Measurements from ENCODE around the gene TEX28. TPM values are rescaled to one million over a fixed set of nuclear protein-coding genes. Genes with fewer than 3 reads are reported as not detected.

Gene TEX28
- total RNA-seq, 1 donor from 2014 or later, result not detected

- TF ChIP-seq EZH2phosphoT487 (IDR thresholded peaks at IDR 0.05) (no peak), EZH2 (IDR thresholded peaks at IDR 0.05) (no peak)
- TF ChIP-seq, protein P1, sequence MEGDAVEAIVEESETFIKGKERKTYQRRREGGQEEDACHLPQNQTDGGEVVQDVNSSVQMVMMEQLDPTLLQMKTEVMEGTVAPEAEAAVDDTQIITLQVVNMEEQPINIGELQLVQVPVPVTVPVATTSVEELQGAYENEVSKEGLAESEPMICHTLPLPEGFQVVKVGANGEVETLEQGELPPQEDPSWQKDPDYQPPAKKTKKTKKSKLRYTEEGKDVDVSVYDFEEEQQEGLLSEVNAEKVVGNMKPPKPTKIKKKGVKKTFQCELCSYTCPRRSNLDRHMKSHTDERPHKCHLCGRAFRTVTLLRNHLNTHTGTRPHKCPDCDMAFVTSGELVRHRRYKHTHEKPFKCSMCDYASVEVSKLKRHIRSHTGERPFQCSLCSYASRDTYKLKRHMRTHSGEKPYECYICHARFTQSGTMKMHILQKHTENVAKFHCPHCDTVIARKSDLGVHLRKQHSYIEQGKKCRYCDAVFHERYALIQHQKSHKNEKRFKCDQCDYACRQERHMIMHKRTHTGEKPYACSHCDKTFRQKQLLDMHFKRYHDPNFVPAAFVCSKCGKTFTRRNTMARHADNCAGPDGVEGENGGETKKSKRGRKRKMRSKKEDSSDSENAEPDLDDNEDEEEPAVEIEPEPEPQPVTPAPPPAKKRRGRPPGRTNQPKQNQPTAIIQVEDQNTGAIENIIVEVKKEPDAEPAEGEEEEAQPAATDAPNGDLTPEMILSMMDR (IDR thresholded peaks at IDR 0.05), result no peak
- no peaks in the 10 kb centered on the region for H3K36me3 ChIP-seq
- H3K27ac ChIP-seq, result no peak overlapping the region
- no peaks in the 10 kb centered on the region for H3K79me2 ChIP-seq (ENCODE audit: low read depth)
- H3K4me3 ChIP-seq, result no peak overlapping the region
- H3K27me3 ChIP-seq, result no peaks in the 10 kb centered on the region
- Mint-ChIP-seq H3K27me3 (ENCODE audit: insufficient read depth, low read depth) (peaks cover 11% of the 10 kb centered on the region), H3K36me3 (no peaks in the 10 kb centered on the region), H3K4me1 (peaks cover 25% of the 10 kb centered on the region), H3K9me3 (peaks cover 14% of the 10 kb centered on the region), H3K27ac (no peak overlapping the region), H3K4me3 (no peak overlapping the region)
- H3K9ac ChIP-seq, result no peak overlapping the region
- H3K9me3 ChIP-seq (ENCODE audit: low read depth), result no peaks in the 10 kb centered on the region
- peaks cover 3% of the 10 kb centered on the region for H3F3A ChIP-seq (ENCODE audit: low read depth)
- no peak for DNase-seq (ENCODE audit: low spot score)
- H4K20me1 ChIP-seq (ENCODE audit: low read depth), result no peaks in the 10 kb centered on the region
- no peak overlapping the region for H3K4me2 ChIP-seq
- H2AFZ ChIP-seq (replicated peaks), result no peak overlapping the region
- peaks cover 8% of the 10 kb centered on the region for H3K4me1 ChIP-seq
Measured at GRCh38 chrX:154332561-154332960, 37.6 kb upstream of the TEX28 start.

DNA sequence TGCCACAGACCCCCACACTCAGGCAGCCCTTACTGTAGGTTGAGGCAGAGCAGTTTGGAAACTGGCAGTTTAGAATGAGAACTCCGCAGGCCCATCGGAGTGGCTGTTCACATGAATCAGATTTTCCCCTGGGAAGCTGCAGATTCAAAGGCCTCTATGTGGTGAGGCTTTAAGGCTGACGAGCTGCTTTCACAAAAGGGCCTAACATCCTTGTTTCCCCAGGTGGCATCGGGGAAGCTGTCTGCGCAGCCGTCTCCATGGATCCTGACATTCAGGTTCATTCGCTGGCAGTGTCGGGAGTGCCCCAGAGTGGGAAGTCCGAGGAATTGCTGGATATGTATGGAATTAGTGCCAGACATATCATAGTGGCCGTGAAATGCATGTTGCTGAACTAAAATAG lies 34.4 kb upstream of the TEX28 start:
- Histone ChIP-seq H3K27ac (no peak overlapping the region), H3K9ac (no peak overlapping the region), H3K4me2 (no peak overlapping the region), H3K9me3 (ENCODE audit: low read depth) (no peaks in the 10 kb centered on the region), H3F3A (ENCODE audit: low read depth) (peaks cover 3% of the 10 kb centered on the region), H3K4me3 (no peak overlapping the region), H3K4me1 (peaks cover 8% of the 10 kb centered on the region), H4K20me1 (ENCODE audit: low read depth) (no peaks in the 10 kb centered on the region), H2AFZ (replicated peaks) (no peak overlapping the region), H3K36me3 (no peaks in the 10 kb centered on the region), H3K79me2 (ENCODE audit: low read depth) (no peaks in the 10 kb centered on the region), H3K27me3 (no peaks in the 10 kb centered on the region)
- peaks cover 11% of the 10 kb centered on the region for H3K9me3 Mint-ChIP-seq
- DNase-seq (ENCODE audit: low spot score), result peak; percentile 42
- H3K4me1 Mint-ChIP-seq, result peaks cover 34% of the 10 kb centered on the region
- TF ChIP-seq, protein P1 (IDR thresholded peaks at IDR 0.05), result no peak
- no peak for TF ChIP-seq EZH2 (IDR thresholded peaks at IDR 0.05)
- no peak for TF ChIP-seq EZH2phosphoT487 (IDR thresholded peaks at IDR 0.05)
- H3K4me3 Mint-ChIP-seq, result no peak overlapping the region
- H3K27ac Mint-ChIP-seq, result no peak overlapping the region
- H3K27me3 Mint-ChIP-seq (ENCODE audit: insufficient read depth, low read depth), result peaks cover 9% of the 10 kb centered on the region
- no peaks in the 10 kb centered on the region for H3K36me3 Mint-ChIP-seq

DNA sequence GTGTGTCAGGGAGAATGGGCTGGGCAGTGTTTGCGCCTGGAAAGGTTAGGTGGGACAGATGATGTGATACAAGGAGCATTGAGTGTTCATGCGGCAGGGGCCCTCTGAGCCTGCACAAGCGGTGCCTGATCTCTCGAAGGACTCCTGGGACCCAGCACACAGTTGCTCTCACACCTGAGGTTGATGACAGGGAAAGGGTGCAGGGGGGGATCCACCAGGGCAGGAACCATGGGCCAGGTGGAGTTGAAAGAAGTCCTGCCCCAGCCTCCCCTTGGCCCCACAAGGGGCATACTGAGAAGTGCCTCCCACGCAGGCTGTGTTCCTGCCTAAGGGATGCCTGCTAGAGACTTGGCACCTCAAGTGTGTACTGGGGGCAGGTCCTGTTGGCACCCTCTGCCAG lies 33.7 kb upstream of the TEX28 start:
- Histone ChIP-seq H3K27ac (no peak overlapping the region), H3K4me1 (peaks cover 8% of the 10 kb centered on the region), H3K4me2 (no peak overlapping the region), H3K79me2 (ENCODE audit: low read depth) (no peaks in the 10 kb centered on the region), H2AFZ (replicated peaks) (no peak overlapping the region), H3K36me3 (no peaks in the 10 kb centered on the region), H4K20me1 (ENCODE audit: low read depth) (no peaks in the 10 kb centered on the region), H3K9me3 (ENCODE audit: low read depth) (no peaks in the 10 kb centered on the region), H3K9ac (no peak overlapping the region), H3K4me3 (no peak overlapping the region), H3K27me3 (no peaks in the 10 kb centered on the region), H3F3A (ENCODE audit: low read depth) (peaks cover 3% of the 10 kb centered on the region)
- H3K27ac Mint-ChIP-seq, result peak overlapping the region; percentile 57
- peaks cover 34% of the 10 kb centered on the region for H3K4me1 Mint-ChIP-seq
- DNase-seq (ENCODE audit: low spot score), result no peak
- TF ChIP-seq, protein P1 (IDR thresholded peaks at IDR 0.05), result no peak
- TF ChIP-seq EZH2 (IDR thresholded peaks at IDR 0.05) (no peak), EZH2phosphoT487 (IDR thresholded peaks at IDR 0.05) (no peak)
- H3K27me3 Mint-ChIP-seq (ENCODE audit: insufficient read depth, low read depth), result peaks cover 8% of the 10 kb centered on the region
- H3K4me3 Mint-ChIP-seq, result no peak overlapping the region
- no peaks in the 10 kb centered on the region for H3K36me3 Mint-ChIP-seq
- H3K9me3 Mint-ChIP-seq, result peaks cover 10% of the 10 kb centered on the region
